NCI-H146 (cell line): Measurements from ENCODE around the gene MTLN.
"Not testable (repeated sequence)": the region's sequence is repeated elsewhere in the genome, so short reads cannot be mapped to it uniquely, and the experiment has no call there.

Source experiments
- DNase-seq: peaks from one replicate; lab custom pipeline; 2025; lab: John Stamatoyannopoulos, UW

MTLN gene

GRCh38 chr2:110198016-110198415 lies 14.3 kb downstream of the MTLN start:
- no peak for DNase-seq

- DNase-seq = no peak
Observed at GRCh38 chr2:110197452-110197851, 14.9 kb downstream of the MTLN start.

- DNase-seq = not testable (repeated sequence)
Observed at GRCh38 chr2:110190169-110190568, 22.2 kb downstream of the MTLN start.

- no peak for DNase-seq
Observed at GRCh38 chr2:110182449-110182848, 29.9 kb downstream of the MTLN start.

- DNase-seq = no peak
Observed at GRCh38 chr2:110180036-110180435, 32.3 kb downstream of the MTLN start.

GRCh38 chr2:110173523-110173922 lies 38.8 kb downstream of the MTLN start:
- no peak for DNase-seq

GRCh38 chr2:110172506-110172905 lies 39.8 kb downstream of the MTLN start:
- DNase-seq = no peak

GRCh38 chr2:110170102-110170501 lies 42.2 kb downstream of the MTLN start:
- no peak for DNase-seq

- no peak for DNase-seq
Observed at GRCh38 chr2:110167326-110168000, 44.9 kb downstream of the MTLN start.

- no peak for DNase-seq
Observed at GRCh38 chr2:110166266-110166665, 46.1 kb downstream of the MTLN start.
